Muscle layer of duodenum (tissue), 2 donors: ENCODE data around the gene MS4A15.

Source experiments
- H3K27ac ChIP-seq: one replicate; pipeline ENCODE4 v1.7.0; 2013; ENCODE audit warnings: mild to moderate bottlenecking, low read length
- H3K27me3 ChIP-seq: one replicate; pipeline ENCODE4 v1.7.0; 2013; ENCODE audit warnings: low read depth, mild to moderate bottlenecking, control low read depth, low read length
- H3K36me3 ChIP-seq, 2 donors: one replicate each; pipeline ENCODE4 v1.7.0; 2013; ENCODE audit warnings: low read length in 2 of 2, control low read depth in 1 of 2, mild to moderate bottlenecking in 1 of 2; ENCODE audit not compliant: insufficient read depth in 2 of 2, control insufficient read depth in 1 of 2
- H3K4me1 ChIP-seq, 2 donors: one replicate each; pipeline ENCODE4 v1.7.0; 2013; ENCODE audit warnings: low read length in 2 of 2, mild to moderate bottlenecking in 2 of 2, control low read depth in 1 of 2, moderate library complexity in 1 of 2; ENCODE audit not compliant: insufficient read depth in 2 of 2, control insufficient read depth in 1 of 2
- H3K4me3 ChIP-seq, 2 donors: one replicate each; pipeline ENCODE4 v1.7.0; 2013; ENCODE audit warnings: low read length in 2 of 2, low read depth in 1 of 2, mild to moderate bottlenecking in 1 of 2
- H3K9me3 ChIP-seq, 2 donors: one replicate each; pipeline ENCODE4 v1.7.0; 2013; ENCODE audit warnings: low read length in 2 of 2, control low read depth in 1 of 2, mild to moderate bottlenecking in 1 of 2; ENCODE audit not compliant: control insufficient read depth in 1 of 2
- donor health status: healthy.

Gene MS4A15

GRCh38 chr11:60780065-60780464, 23.4 kb downstream of the MS4A15 start:
- H3K9me3 ChIP-seq = no peaks in the 10 kb centered on the region
- H3K27me3 ChIP-seq = no peaks in the 10 kb centered on the region
- no peak overlapping the region for H3K27ac ChIP-seq
- peaks cover 0 to 2% of the 10 kb centered on the region in 2 donors for H3K4me1 ChIP-seq
- H3K4me3 ChIP-seq = no peak overlapping the region
- H3K36me3 ChIP-seq = no peaks in the 10 kb centered on the region

DNA sequence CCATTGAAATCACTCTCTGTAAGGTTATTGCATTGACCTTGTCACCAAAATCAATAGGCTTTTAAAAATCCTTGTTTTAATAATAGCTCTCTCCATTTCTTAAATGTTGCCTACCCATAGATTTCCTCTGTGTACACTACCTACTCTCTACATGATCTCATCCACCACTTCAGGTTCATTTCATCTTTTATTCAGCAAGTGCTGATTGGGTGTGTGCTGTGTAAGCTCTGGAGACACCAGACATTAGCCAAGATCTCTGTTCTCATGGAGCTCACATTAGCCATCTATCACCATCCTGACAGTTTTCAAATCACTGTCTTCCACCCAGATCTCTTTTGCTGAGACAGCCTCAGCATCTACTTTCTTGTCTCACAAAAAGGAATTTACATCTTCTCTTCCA, 24.1 kb downstream of the MS4A15 start:
- Histone ChIP-seq H3K4me1 (peaks cover 0 to 9% of the 10 kb centered on the region in 2 donors), H3K27ac (no peak overlapping the region), H3K4me3 (no peak overlapping the region), H3K27me3 (no peaks in the 10 kb centered on the region), H3K36me3 (no peaks in the 10 kb centered on the region), H3K9me3 (no peaks in the 10 kb centered on the region)

GRCh38 chr11:60781286-60781980, 24.8 kb downstream of the MS4A15 start:
- Histone ChIP-seq H3K9me3 (no peaks in the 10 kb centered on the region), H3K36me3 (no peaks in the 10 kb centered on the region), H3K4me3 (no peak overlapping the region), H3K27ac (no peak overlapping the region), H3K4me1 (peaks cover 0 to 15% of the 10 kb centered on the region in 2 donors), H3K27me3 (no peaks in the 10 kb centered on the region)

DNA sequence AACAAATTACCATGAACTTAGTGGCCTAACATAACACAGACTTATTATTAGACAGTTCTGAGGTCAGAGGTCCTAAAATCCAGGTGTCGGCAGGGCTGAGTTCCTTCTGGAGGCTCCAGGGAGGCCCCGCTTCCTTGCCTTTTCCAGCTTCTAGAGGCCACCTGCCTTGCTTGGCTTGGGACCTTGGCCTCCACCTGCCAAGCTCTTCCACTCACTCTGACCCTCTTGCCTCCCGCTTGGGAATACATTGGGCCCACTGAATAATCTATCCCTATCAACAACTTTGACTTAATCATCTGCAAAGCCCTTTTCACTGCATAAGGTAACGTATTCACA, 25.3 kb downstream of the MS4A15 start:
- Histone ChIP-seq H3K4me1 (peaks cover 0 to 21% of the 10 kb centered on the region in 2 donors), H3K27ac (no peak overlapping the region), H3K9me3 (no peaks in the 10 kb centered on the region), H3K27me3 (no peaks in the 10 kb centered on the region), H3K4me3 (no peak overlapping the region), H3K36me3 (no peaks in the 10 kb centered on the region)

GRCh38 chr11:60782393-60783140, 25.9 kb downstream of the MS4A15 start:
- H3K4me1 ChIP-seq = peaks cover 0 to 23% of the 10 kb centered on the region in 2 donors
- no peak overlapping the region for H3K27ac ChIP-seq

GRCh38 chr11:60783141-60783484, 26.4 kb downstream of the MS4A15 start:
- H3K27ac ChIP-seq = no peak overlapping the region
- H3K4me1 ChIP-seq = peaks cover 0 to 23% of the 10 kb centered on the region in 2 donors
- no peaks in the 10 kb centered on the region for H3K9me3 ChIP-seq
- H3K27me3 ChIP-seq = no peaks in the 10 kb centered on the region
- H3K36me3 ChIP-seq = no peaks in the 10 kb centered on the region
- no peak overlapping the region for H3K4me3 ChIP-seq

More at GRCh38 chr11:60782393-60783140, 25.9 kb downstream of the MS4A15 start:
- H3K4me3 ChIP-seq = no peak overlapping the region
- no peaks in the 10 kb centered on the region for H3K9me3 ChIP-seq
- H3K36me3 ChIP-seq = no peaks in the 10 kb centered on the region
- H3K27me3 ChIP-seq = no peaks in the 10 kb centered on the region

- no peak overlapping the region for H3K27ac ChIP-seq
- H3K27me3 ChIP-seq = no peaks in the 10 kb centered on the region
- H3K4me3 ChIP-seq = no peak overlapping the region
- H3K9me3 ChIP-seq = no peaks in the 10 kb centered on the region
- H3K36me3 ChIP-seq = no peaks in the 10 kb centered on the region
- H3K4me1 ChIP-seq = peaks cover 0 to 23% of the 10 kb centered on the region in 2 donors
Measured at GRCh38 chr11:60783911-60784310, 27.2 kb downstream of the MS4A15 start.

DNA sequence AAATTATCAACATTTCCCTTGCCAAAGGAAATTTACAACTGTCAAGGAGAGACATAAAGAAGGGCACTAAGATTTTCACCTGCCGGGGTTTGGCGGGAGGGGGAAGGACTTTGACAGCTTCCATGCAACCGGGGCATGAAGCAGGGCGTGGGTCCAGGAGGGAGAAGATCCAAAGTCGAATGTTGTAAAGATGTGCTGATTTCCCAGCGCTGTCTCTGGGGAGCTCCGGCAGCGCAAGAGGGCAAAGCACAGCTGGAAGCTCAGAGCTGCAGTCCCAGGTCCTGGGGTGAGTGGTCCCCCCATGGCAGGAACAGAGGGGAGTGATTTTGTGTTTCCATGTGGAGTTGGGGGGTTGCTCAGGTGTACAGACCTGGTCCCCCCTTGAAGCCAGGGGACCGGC, 28.5 kb downstream of the MS4A15 start, which contains the start of gene MS4A10:
TSS of gene MS4A10 (plus strand) at position 198 of the 400 bp plus-strand sequence. CDS start 5,003 bp downstream, outside the sequence.
- H3K27me3 ChIP-seq = no peaks in the 10 kb centered on the region
- no peak within 1 kb of the TSS for H3K27ac ChIP-seq
- H3K9me3 ChIP-seq = no peaks in the 10 kb centered on the region
- peaks cover 0 to 23% of the 10 kb centered on the region in 2 donors for H3K4me1 ChIP-seq
- no peaks in the 10 kb centered on the region for H3K36me3 ChIP-seq
- H3K4me3 ChIP-seq = no peak within 1 kb of the TSS

GRCh38 chr11:60785806-60786361, 29.2 kb downstream of the MS4A15 start:
- no peaks in the 10 kb centered on the region for H3K27me3 ChIP-seq
- H3K36me3 ChIP-seq = no peaks in the 10 kb centered on the region
- H3K4me1 ChIP-seq = peaks cover 0 to 23% of the 10 kb centered on the region in 2 donors
- H3K4me3 ChIP-seq = no peak overlapping the region
- no peak overlapping the region for H3K27ac ChIP-seq
- H3K9me3 ChIP-seq = no peaks in the 10 kb centered on the region

- H3K4me3 ChIP-seq = no peak overlapping the region
- no peaks in the 10 kb centered on the region for H3K36me3 ChIP-seq
- H3K4me1 ChIP-seq = peaks cover 0 to 23% of the 10 kb centered on the region in 2 donors
- H3K9me3 ChIP-seq = no peaks in the 10 kb centered on the region
- H3K27me3 ChIP-seq = no peaks in the 10 kb centered on the region
- no peak overlapping the region for H3K27ac ChIP-seq
Measured at GRCh38 chr11:60786811-60787567, 30.3 kb downstream of the MS4A15 start.
